Measurements from ENCODE around the gene TFEB.

The TFEB gene

DNA sequence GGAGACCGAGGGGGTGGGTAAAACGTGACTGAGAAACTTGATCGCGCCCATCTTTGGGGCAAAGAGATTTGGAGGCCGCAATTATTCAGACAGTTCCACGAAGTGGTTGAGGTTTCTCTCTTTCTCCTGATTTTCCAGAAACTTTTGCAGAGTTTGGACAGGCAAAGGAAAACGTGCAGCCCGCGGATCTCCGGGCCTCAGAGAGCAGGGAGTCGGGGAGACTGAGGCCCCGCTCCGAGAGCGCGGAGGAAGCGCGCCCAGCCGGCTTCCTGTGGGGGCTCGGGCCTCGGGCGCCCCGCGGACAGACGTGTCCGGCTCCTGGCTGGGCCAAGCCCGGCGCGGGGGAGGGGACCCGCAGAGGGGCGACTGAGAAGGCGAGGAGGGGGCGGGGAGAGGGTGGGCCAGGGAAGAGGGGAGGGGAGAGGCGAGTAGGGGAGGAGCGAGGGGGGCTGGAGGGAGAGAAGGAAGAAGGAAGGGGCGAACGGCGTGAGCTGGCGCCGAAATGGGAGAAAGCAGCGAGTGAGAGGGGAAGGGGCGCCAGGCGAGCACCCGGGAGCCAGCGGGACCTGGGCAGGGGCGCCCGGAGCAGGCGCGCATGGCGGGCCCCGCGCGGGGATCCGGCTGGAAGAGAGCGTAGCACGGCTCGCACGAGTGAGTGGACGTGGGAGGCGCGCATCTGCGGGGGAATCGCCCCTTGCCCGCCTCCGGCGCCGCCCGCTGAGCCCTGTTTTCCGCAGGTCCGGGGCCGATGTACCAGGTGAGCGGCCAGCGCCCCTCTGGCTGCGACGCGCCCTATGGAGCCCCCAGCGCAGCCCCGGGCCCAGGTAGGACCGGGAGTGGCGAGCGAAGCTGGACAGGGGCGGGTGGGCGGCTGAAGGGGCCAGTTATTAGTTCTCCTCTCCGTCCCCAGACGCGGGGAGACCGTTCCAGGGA lies 97.1 kb downstream of the TFEB start, which contains the start of gene MDFI:
Gene MDFI (plus strand): TSS at position 467 of the 933 bp plus-strand sequence. CDS start 282 bp downstream, at position 749.
- no peak for DNase-seq (ENCODE audit: low read depth)

- DNase-seq (ENCODE audit: low read depth) = no peak
These were observed 98.0 kb downstream of the TFEB start for GRCh38 chr6:41637194-41638001.

- DNase-seq (ENCODE audit: low read depth) = no peak
These were observed 98.6 kb downstream of the TFEB start for GRCh38 chr6:41636833-41637193.

- no peak for DNase-seq (ENCODE audit: low read depth)
These were observed 100.0 kb downstream of the TFEB start for GRCh38 chr6:41635365-41635764.

- DNase-seq (ENCODE audit: low read depth) = no peak
These were observed 100.8 kb downstream of the TFEB start for GRCh38 chr6:41634657-41635056.
